Stimulated activated CD4-positive, alpha-beta T cell treated with anti-CD3 and anti-CD28 coated beads, Interleukin-4, amount 100 ng/mL, for 48 hours (primary cell): Measurements from ENCODE around the gene KCNQ5.

Experiments
- DNase-seq, 2 donors: peaks; one replicate each; pipeline ENCODE4 v3.0.0-alpha.2; 2020; ENCODE audit warnings: low read depth in 2 of 2

KCNQ5 gene

GRCh38 chr6:72639920-72640614 is 18.2 kb downstream of the KCNQ5 start:
- no peak for DNase-seq

GRCh38 chr6:72640615-72640930 is 18.7 kb downstream of the KCNQ5 start:
- no peak for DNase-seq

- no peak for DNase-seq
Measured at GRCh38 chr6:72642435-72642834, 20.6 kb downstream of the KCNQ5 start.

GRCh38 chr6:72643214-72643613 is 21.4 kb downstream of the KCNQ5 start:
- DNase-seq = no peak

GRCh38 chr6:72646604-72647485 is 25.0 kb downstream of the KCNQ5 start:
- no peak for DNase-seq

- DNase-seq = no peak
Measured at GRCh38 chr6:72647489-72647888, 25.6 kb downstream of the KCNQ5 start.

- DNase-seq = no peak
Measured at GRCh38 chr6:72649032-72649984, 27.4 kb downstream of the KCNQ5 start.

- no peak for DNase-seq
Measured at GRCh38 chr6:72650081-72650745, 28.3 kb downstream of the KCNQ5 start.

- no peak for DNase-seq
Measured at GRCh38 chr6:72651174-72651573, 29.3 kb downstream of the KCNQ5 start.

- DNase-seq = no peak
Measured at GRCh38 chr6:72651967-72652956, 30.4 kb downstream of the KCNQ5 start.

GRCh38 chr6:72653026-72653425 is 31.2 kb downstream of the KCNQ5 start:
- DNase-seq = no peak

- DNase-seq = no peak
Measured at GRCh38 chr6:72654071-72654621, 32.3 kb downstream of the KCNQ5 start.

GRCh38 chr6:72657407-72658197 is 35.7 kb downstream of the KCNQ5 start:
- DNase-seq = no peak

GRCh38 chr6:72659754-72660153 is 37.9 kb downstream of the KCNQ5 start:
- DNase-seq = no peak

GRCh38 chr6:72661411-72661810 is 39.5 kb downstream of the KCNQ5 start:
- no peak for DNase-seq

- DNase-seq = no peak
Measured at GRCh38 chr6:72665599-72665998, 43.7 kb downstream of the KCNQ5 start.

- no peak for DNase-seq
Measured at GRCh38 chr6:72669324-72669723, 47.5 kb downstream of the KCNQ5 start.

GRCh38 chr6:72672906-72673305 is 51.0 kb downstream of the KCNQ5 start:
- DNase-seq = no peak

- no peak for DNase-seq
Measured at GRCh38 chr6:72674842-72675241, 53.0 kb downstream of the KCNQ5 start.
